K562 (cell line): ENCODE measurements around the gene C10orf105. TPM values are rescaled to one million over a fixed set of nuclear protein-coding genes. Genes with fewer than 3 reads are reported as not detected.

Experiments used
- EWSR1 ChIP-seq: fragments of 450-650 bp; IDR thresholded peaks from 2 replicates; pipeline ENCODE4 v1.6.1; 2018; ENCODE audit warnings: borderline replicate concordance, mild to moderate bottlenecking, low read depth, moderate library complexity; ENCODE audit not compliant: partially characterized antibody
- MLLT1 ChIP-seq, 2 experiments: fragments of 450-650 bp; IDR thresholded peaks; 2 replicates each; pipeline ENCODE4 v1.6.1; 2016
- PML ChIP-seq: IDR thresholded peaks from 2 replicates; pipeline ENCODE4 v1.6.1; 2012; ENCODE audit warnings: low read length, inconsistent platforms
- TAF15 ChIP-seq: fragments of 200-400 bp; formaldehyde crosslinking; IDR thresholded peaks from 2 replicates; pipeline ENCODE4 v1.6.1; 2017; ENCODE audit warnings: mild to moderate bottlenecking, low read depth, low read length, moderate library complexity
- TCF7 ChIP-seq: sonication (generic); IDR thresholded peaks from 2 replicates; pipeline ENCODE4 v1.6.1; 2016; ENCODE audit warnings: antibody characterized with exemption, borderline replicate concordance
- ZBED1 ChIP-seq: IDR thresholded peaks from 2 replicates; pipeline ENCODE4 v1.6.1; 2014
- ZBTB40 ChIP-seq, 2 experiments: fragments of 450-650 bp in 1 of 2; sonication (generic) in 1 of 2; formaldehyde crosslinking in 1 of 2; IDR thresholded peaks; 2 replicates each; pipeline versions ENCODE4 v1.7.1 to v1.9.0; 2016 to 2022; ENCODE audit warnings: inconsistent platforms in 1 of 2, mild to moderate bottlenecking in 1 of 2, missing genetic modification reagents in 1 of 2
- ZFX ChIP-seq: sonication (generic); formaldehyde crosslinking; IDR thresholded peaks from 2 replicates; pipeline ENCODE4 v1.8.0; 2022; ENCODE audit warnings: mild to moderate bottlenecking, missing genetic modification reagents, moderate library complexity
- ZNF311 ChIP-seq: fragments of 250-450 bp; sonication (Bioruptor Pico); IDR thresholded peaks from 2 replicates; pipeline ENCODE4 v1.4.0; 2020; ENCODE audit warnings: mild to moderate bottlenecking, moderate library complexity
- ZNF395 ChIP-seq: fragments of 200-800 bp; sonication (Bioruptor generic); IDR thresholded peaks from 2 replicates; pipeline ENCODE4 v1.6.1; 2017; ENCODE audit warnings: missing genetic modification characterization, missing compliant biosample characterization
- polyA plus RNA-seq, 8 experiments: library from polyadenylated mRNA; depleted of rRNA in 4 of 8; stranded (reverse) in 5 of 8; unstranded in 3 of 8; fragments of >200 nt; fragmentation: Nextera tagmentation in 2 of 8; fragmentation: Illumina TruSeq in 1 of 8; extraction: Ambion mirVana in 2 of 8; extraction: Trizol in 1 of 8; gene quantifications; 2 replicates each; pipeline versions ENCODE4 v1.2.1 to v1.2.3, GENCODE V29; 2011 to 2014; ENCODE audit warnings: inconsistent platforms in 1 of 8, missing spikeins in 1 of 8
- total RNA-seq, 7 experiments: library from RNA; depleted of rRNA in 6 of 7; stranded (reverse); fragments of >200 nt in 6 of 7; fragmentation: Illumina TruSeq in 2 of 7; extraction: Trizol in 2 of 7; gene quantifications; 2 replicates each; pipeline versions ENCODE4 v1.2.1 to v1.2.3, GENCODE V29; 2011 to 2021; ENCODE audit warnings: low replicate concordance in 1 of 7

The C10orf105 gene
- total and polyA plus RNA-seq, 9 of the 15 experiments (the other 6 are each of a cell fraction or from before 2014, with no cell fraction given), result 0.03 to 0.25 (median 0.04) TPM; not detected in 3

- no peak for TF ChIP-seq TAF15
- TF ChIP-seq ZBED1, result no peak
- TF ChIP-seq ZNF311 (CRISPR knock-in tag), result 0 out of 2 replicates have a peak, but pooled peaks have one; percentile 3
- no peak for TF ChIP-seq TCF7
- TF ChIP-seq ZNF395 (CRISPR knock-in tag), result no peak
- TF ChIP-seq PML, result no peak
- no peak for TF ChIP-seq MLLT1 (IDR thresholded peaks at IDR 0.05)
- TF ChIP-seq EWSR1, result no peak
- TF ChIP-seq ZFX (CRISPR knock-in tag), result no peak
- TF ChIP-seq ZBTB40 (IDR thresholded peaks at IDR 0.05), result no peak
- no peak for TF ChIP-seq ZBTB40 (CRISPR knock-in tag; IDR thresholded peaks at IDR 0.05)
Measured at GRCh38 chr10:71747039-71747531, 27.5 kb upstream of the C10orf105 start (continued).
